ENCODE measurements around the gene CREBBP. TPM values are rescaled to one million over a fixed set of nuclear protein-coding genes. Genes with fewer than 3 reads are reported as not detected.

CREBBP gene
- polyA plus RNA-seq, 1 of the 3 experiments (the other 2 are of a cell fraction): 5.7 TPM

- TF ChIP-seq ZBTB33 (IDR thresholded peaks at IDR 0.05; ENCODE audit: borderline replicate concordance, low read depth) (no peak), FOXM1 (IDR thresholded peaks at IDR 0.05; ENCODE audit: low read depth) (no peak), NFIC (IDR thresholded peaks at IDR 0.05; ENCODE audit: borderline replicate concordance) (no peak), SMC3 (IDR thresholded peaks at IDR 0.05; ENCODE audit: low read depth, low read length) (no peak), RCOR1 (IDR thresholded peaks at IDR 0.05; ENCODE audit: low read length) (no peak), USF2 (IDR thresholded peaks at IDR 0.05; ENCODE audit: borderline replicate concordance, low read depth, low read length) (no peak), MXI1 (IDR thresholded peaks at IDR 0.05; ENCODE audit: low read depth, low read length) (no peak), TEAD4 (IDR thresholded peaks at IDR 0.05; ENCODE audit: borderline replicate concordance, insufficient read depth) (no peak), JUND (IDR thresholded peaks at IDR 0.05) (no peak)
Observed at GRCh38 chr16:3816326-3816725, 64.2 kb downstream of the CREBBP start (continued).

- Histone ChIP-seq H2AFZ (ENCODE audit: low read depth) (no peak overlapping the region), H3K36me3 (replicated peaks in 1 of 2; ENCODE audit: control insufficient read depth in 1 of 2, insufficient read depth in 2 of 2, low read length in 1 of 2) (peaks cover 3 to 5% of the 10 kb centered on the region in 2 experiments), H3K27me3 (ENCODE audit: insufficient read depth) (no peaks in the 10 kb centered on the region), H3K9me3 (no peaks in the 10 kb centered on the region), H3K4me3 (ENCODE audit: low read depth in 2 of 2, low read length in 1 of 2) (no peak overlapping the region), H4K20me1 (ENCODE audit: insufficient read depth) (peaks cover 100% of the 10 kb centered on the region), H3K27ac (ENCODE audit: low read depth in 2 of 2, low read length in 1 of 2) (no peak overlapping the region), H3K9ac (no peak overlapping the region), H3K4me2 (no peak overlapping the region), H3K79me2 (ENCODE audit: insufficient read depth) (peaks cover 100% of the 10 kb centered on the region), H3F3A (replicated peaks; ENCODE audit: insufficient read depth) (peaks cover 9% of the 10 kb centered on the region), H3K4me1 (ENCODE audit: control insufficient read depth in 1 of 2, insufficient read depth in 2 of 2, low read depth in 1 of 2, low read length in 1 of 2) (peaks cover 12 to 26% of the 10 kb centered on the region in 2 experiments), H3K9me2 (no peaks in the 10 kb centered on the region)
- ChIA-PET CTCF (no interaction called here), POLR2A (no interaction called here)
- 94% methylated on average over 1 of the region's 1 CpG for WGBS (ENCODE audit: low lambda C conversion rate)
- DNase-seq: no peak
- TF ChIP-seq FOXM1 (IDR thresholded peaks at IDR 0.05; ENCODE audit: low read depth) (no peak), JUND (IDR thresholded peaks at IDR 0.05) (no peak), FOSL2 (IDR thresholded peaks at IDR 0.05; ENCODE audit: borderline replicate concordance, low read depth) (no peak), NRF1 (IDR thresholded peaks at IDR 0.05; ENCODE audit: low read depth, low read length) (no peak), ZBTB33 (IDR thresholded peaks at IDR 0.05; ENCODE audit: borderline replicate concordance, low read depth) (no peak), YY1 (IDR thresholded peaks at IDR 0.05; ENCODE audit: low read depth) (no peak)
Observed at GRCh38 chr16:3814755-3815154, 65.8 kb downstream of the CREBBP start.
